SH-SY5Y (cell line): ENCODE data around the gene METTL21A.

Experiments used
- GATA2 ChIP-seq: IDR thresholded peaks from 2 replicates; pipeline ENCODE4 v1.6.1; 2011; ENCODE audit warnings: mild to moderate bottlenecking, low read depth, low read length
- GATA3 ChIP-seq: IDR thresholded peaks from 2 replicates; pipeline ENCODE4 v1.6.1; 2011; ENCODE audit warnings: low read depth, mild to moderate bottlenecking, low read length, moderate library complexity

GRCh38 chr2:207633686-207634085, 8.5 kb upstream of the METTL21A start:
- TF ChIP-seq GATA2: no peak
- TF ChIP-seq GATA3: no peak
